SK-N-SH (cell line): ENCODE measurements around the gene ID1.

Experiments used
- POLR2AphosphoS5 ChIP-seq: IDR thresholded peaks from 2 replicates; pipeline ENCODE4 v1.6.1; 2012; ENCODE audit warnings: low read depth, low read length
- RFX5 ChIP-seq: IDR thresholded peaks from 2 replicates; pipeline ENCODE4 v1.6.1; 2012; ENCODE audit warnings: mild to moderate bottlenecking, improper control_type of control experiment, low read length
- TCF12 ChIP-seq: IDR thresholded peaks from 2 replicates; pipeline ENCODE4 v1.4.0; 2012
- TF ChIP-seq, protein P1 (sequence below): fragments of 200-600 bp; sonication (generic); IDR thresholded peaks from 2 replicates; pipeline ENCODE4 v1.6.1; 2017; ENCODE audit warnings: antibody characterized with exemption, mild to moderate bottlenecking, moderate library complexity
- TF ChIP-seq, protein P2 (sequence below): fragments of 150-350 bp; IDR thresholded peaks from 2 replicates; pipeline ENCODE4 v1.6.1; 2016; ENCODE audit warnings: mild to moderate bottlenecking, low read depth, low read length

DNA sequence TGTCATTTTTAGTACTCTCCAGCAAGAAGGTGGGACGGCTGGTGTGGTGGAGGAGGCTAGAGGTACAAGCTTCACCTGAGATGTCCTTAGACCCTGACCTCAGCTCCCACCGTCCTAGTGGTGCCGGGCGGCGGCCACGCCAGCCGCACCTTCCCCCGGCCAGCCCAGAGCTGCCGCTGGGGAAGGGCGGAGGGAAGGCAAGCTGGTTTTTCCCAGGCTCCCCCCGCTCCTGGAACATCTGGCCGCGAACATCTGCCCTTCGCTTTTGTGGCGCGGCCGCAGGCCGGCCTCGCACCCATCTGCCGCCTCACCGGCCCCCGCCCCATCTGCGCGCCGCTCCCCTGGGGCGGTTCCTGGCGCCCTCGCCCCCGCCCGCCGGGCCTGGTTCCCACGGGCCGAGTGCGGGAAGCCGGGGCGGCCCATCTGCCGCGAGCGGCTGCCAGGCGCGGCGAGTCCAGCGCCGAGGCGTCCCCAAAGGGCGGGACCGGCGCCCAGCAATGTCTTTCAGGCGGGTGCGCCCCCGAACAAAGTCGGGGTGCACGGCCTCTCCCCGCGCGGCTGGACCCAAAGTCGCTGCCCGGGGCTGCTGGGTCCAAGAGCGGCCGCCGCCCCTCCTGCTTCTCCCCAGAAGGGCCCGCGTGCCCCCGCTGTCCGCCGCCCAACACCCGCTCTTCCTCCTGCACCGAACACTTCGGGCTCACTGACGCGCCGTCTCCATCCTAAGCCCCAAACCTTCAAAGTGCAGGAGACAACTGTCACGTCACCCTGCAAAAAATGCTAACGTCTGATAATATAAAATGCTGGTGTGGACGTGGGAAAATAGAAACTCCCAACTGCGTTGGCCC, 17.3 kb upstream of the ID1 start:
- TF ChIP-seq POLR2AphosphoS5 (no peak), TCF12 (no peak), RFX5 (no peak)
- TF ChIP-seq, protein P1, sequence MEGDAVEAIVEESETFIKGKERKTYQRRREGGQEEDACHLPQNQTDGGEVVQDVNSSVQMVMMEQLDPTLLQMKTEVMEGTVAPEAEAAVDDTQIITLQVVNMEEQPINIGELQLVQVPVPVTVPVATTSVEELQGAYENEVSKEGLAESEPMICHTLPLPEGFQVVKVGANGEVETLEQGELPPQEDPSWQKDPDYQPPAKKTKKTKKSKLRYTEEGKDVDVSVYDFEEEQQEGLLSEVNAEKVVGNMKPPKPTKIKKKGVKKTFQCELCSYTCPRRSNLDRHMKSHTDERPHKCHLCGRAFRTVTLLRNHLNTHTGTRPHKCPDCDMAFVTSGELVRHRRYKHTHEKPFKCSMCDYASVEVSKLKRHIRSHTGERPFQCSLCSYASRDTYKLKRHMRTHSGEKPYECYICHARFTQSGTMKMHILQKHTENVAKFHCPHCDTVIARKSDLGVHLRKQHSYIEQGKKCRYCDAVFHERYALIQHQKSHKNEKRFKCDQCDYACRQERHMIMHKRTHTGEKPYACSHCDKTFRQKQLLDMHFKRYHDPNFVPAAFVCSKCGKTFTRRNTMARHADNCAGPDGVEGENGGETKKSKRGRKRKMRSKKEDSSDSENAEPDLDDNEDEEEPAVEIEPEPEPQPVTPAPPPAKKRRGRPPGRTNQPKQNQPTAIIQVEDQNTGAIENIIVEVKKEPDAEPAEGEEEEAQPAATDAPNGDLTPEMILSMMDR = no peak
- TF ChIP-seq, protein P2, sequence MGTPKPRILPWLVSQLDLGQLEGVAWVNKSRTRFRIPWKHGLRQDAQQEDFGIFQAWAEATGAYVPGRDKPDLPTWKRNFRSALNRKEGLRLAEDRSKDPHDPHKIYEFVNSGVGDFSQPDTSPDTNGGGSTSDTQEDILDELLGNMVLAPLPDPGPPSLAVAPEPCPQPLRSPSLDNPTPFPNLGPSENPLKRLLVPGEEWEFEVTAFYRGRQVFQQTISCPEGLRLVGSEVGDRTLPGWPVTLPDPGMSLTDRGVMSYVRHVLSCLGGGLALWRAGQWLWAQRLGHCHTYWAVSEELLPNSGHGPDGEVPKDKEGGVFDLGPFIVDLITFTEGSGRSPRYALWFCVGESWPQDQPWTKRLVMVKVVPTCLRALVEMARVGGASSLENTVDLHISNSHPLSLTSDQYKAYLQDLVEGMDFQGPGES = no peak
